ENCODE measurements around the gene SLC22A4.

The SLC22A4 gene

GRCh38 chr5:132387640-132388117, 93.5 kb downstream of the SLC22A4 start:
- H3K4me3 ChIP-seq (ENCODE audit: low read length): peak overlapping the region; percentile 17
- DNase-seq (ENCODE audit: low read depth): peak; percentile 89

GRCh38 chr5:132388244-132389050, 94.3 kb downstream of the SLC22A4 start:
- peak; percentile 52 for DNase-seq (ENCODE audit: low read depth)
- H3K36me3 ChIP-seq (ENCODE audit: control insufficient read depth, insufficient read depth, low read length, severe bottlenecking): peaks cover 3% of the 10 kb centered on the region
- H3K4me3 ChIP-seq (ENCODE audit: low read length): peak overlapping the region; percentile 17
- H3K9ac ChIP-seq (ENCODE audit: low read length): peak overlapping the region; percentile 65
- H3K27me3 ChIP-seq (replicated peaks; ENCODE audit: control insufficient read depth, insufficient read depth, low read length): no peaks in the 10 kb centered on the region
- H3K9me3 ChIP-seq (ENCODE audit: control insufficient read depth, low read length): no peaks in the 10 kb centered on the region
- H3K4me1 ChIP-seq (ENCODE audit: control insufficient read depth, insufficient read depth, low read length): peaks cover 46% of the 10 kb centered on the region

More at GRCh38 chr5:132387640-132388117, 93.5 kb downstream of the SLC22A4 start:
- no peaks in the 10 kb centered on the region for H3K36me3 ChIP-seq (ENCODE audit: control insufficient read depth, insufficient read depth, low read length, severe bottlenecking)
- peaks cover 46% of the 10 kb centered on the region for H3K4me1 ChIP-seq (ENCODE audit: control insufficient read depth, insufficient read depth, low read length)
- peak overlapping the region; percentile 65 for H3K9ac ChIP-seq (ENCODE audit: low read length)
- no peaks in the 10 kb centered on the region for H3K9me3 ChIP-seq (ENCODE audit: control insufficient read depth, low read length)
- no peaks in the 10 kb centered on the region for H3K27me3 ChIP-seq (replicated peaks; ENCODE audit: control insufficient read depth, insufficient read depth, low read length)

GRCh38 chr5:132389051-132389331, 94.8 kb downstream of the SLC22A4 start:
- H3K4me3 ChIP-seq (ENCODE audit: low read length): no peak overlapping the region
- H3K4me1 ChIP-seq (ENCODE audit: control insufficient read depth, insufficient read depth, low read length): peaks cover 46% of the 10 kb centered on the region
- peak; percentile 55 for DNase-seq (ENCODE audit: low read depth)

GRCh38 chr5:132389585-132390286, 95.5 kb downstream of the SLC22A4 start:
- Histone ChIP-seq H3K4me1 (ENCODE audit: control insufficient read depth, insufficient read depth, low read length) (peaks cover 46% of the 10 kb centered on the region), H3K4me3 (ENCODE audit: low read length) (no peak overlapping the region), H3K9ac (ENCODE audit: low read length) (peak overlapping the region; percentile 2), H3K36me3 (ENCODE audit: control insufficient read depth, insufficient read depth, low read length, severe bottlenecking) (peaks cover 16% of the 10 kb centered on the region), H3K9me3 (ENCODE audit: control insufficient read depth, low read length) (no peaks in the 10 kb centered on the region), H3K27me3 (replicated peaks; ENCODE audit: control insufficient read depth, insufficient read depth, low read length) (no peaks in the 10 kb centered on the region)
- peak; percentile 99 for DNase-seq (ENCODE audit: low read depth)

More at GRCh38 chr5:132389051-132389331, 94.8 kb downstream of the SLC22A4 start:
- Histone ChIP-seq H3K9me3 (ENCODE audit: control insufficient read depth, low read length) (no peaks in the 10 kb centered on the region), H3K36me3 (ENCODE audit: control insufficient read depth, insufficient read depth, low read length, severe bottlenecking) (peaks cover 9% of the 10 kb centered on the region), H3K27me3 (replicated peaks; ENCODE audit: control insufficient read depth, insufficient read depth, low read length) (no peaks in the 10 kb centered on the region), H3K9ac (ENCODE audit: low read length) (peak overlapping the region; percentile 65)

GRCh38 chr5:132391247-132391646, 97.1 kb downstream of the SLC22A4 start:
- H3K36me3 ChIP-seq (ENCODE audit: control insufficient read depth, insufficient read depth, low read length, severe bottlenecking): peaks cover 19% of the 10 kb centered on the region

GRCh38 chr5:132391870-132392269, 97.7 kb downstream of the SLC22A4 start:
- DNase-seq (ENCODE audit: low read depth): no peak
- Histone ChIP-seq H3K9me3 (ENCODE audit: control insufficient read depth, low read length) (no peaks in the 10 kb centered on the region), H3K4me1 (ENCODE audit: control insufficient read depth, insufficient read depth, low read length) (peaks cover 35% of the 10 kb centered on the region), H3K36me3 (ENCODE audit: control insufficient read depth, insufficient read depth, low read length, severe bottlenecking) (peaks cover 19% of the 10 kb centered on the region), H3K27me3 (replicated peaks; ENCODE audit: control insufficient read depth, insufficient read depth, low read length) (no peaks in the 10 kb centered on the region), H3K4me3 (ENCODE audit: low read length) (no peak overlapping the region), H3K9ac (ENCODE audit: low read length) (no peak overlapping the region)

More at GRCh38 chr5:132391247-132391646, 97.1 kb downstream of the SLC22A4 start:
- H3K27me3 ChIP-seq (replicated peaks; ENCODE audit: control insufficient read depth, insufficient read depth, low read length): no peaks in the 10 kb centered on the region
- no peak overlapping the region for H3K9ac ChIP-seq (ENCODE audit: low read length)
- peaks cover 38% of the 10 kb centered on the region for H3K4me1 ChIP-seq (ENCODE audit: control insufficient read depth, insufficient read depth, low read length)
- no peak for DNase-seq (ENCODE audit: low read depth)
- no peak overlapping the region for H3K4me3 ChIP-seq (ENCODE audit: low read length)
- H3K9me3 ChIP-seq (ENCODE audit: control insufficient read depth, low read length): no peaks in the 10 kb centered on the region

GRCh38 chr5:132392411-132392810, 98.2 kb downstream of the SLC22A4 start:
- Histone ChIP-seq H3K36me3 (ENCODE audit: control insufficient read depth, insufficient read depth, low read length, severe bottlenecking) (peaks cover 19% of the 10 kb centered on the region), H3K4me1 (ENCODE audit: control insufficient read depth, insufficient read depth, low read length) (peaks cover 30% of the 10 kb centered on the region), H3K9me3 (ENCODE audit: control insufficient read depth, low read length) (no peaks in the 10 kb centered on the region), H3K4me3 (ENCODE audit: low read length) (no peak overlapping the region), H3K9ac (ENCODE audit: low read length) (no peak overlapping the region), H3K27me3 (replicated peaks; ENCODE audit: control insufficient read depth, insufficient read depth, low read length) (no peaks in the 10 kb centered on the region)
- no peak for DNase-seq (ENCODE audit: low read depth)

- Histone ChIP-seq H3K9me3 (ENCODE audit: control insufficient read depth, low read length) (no peaks in the 10 kb centered on the region), H3K4me3 (ENCODE audit: low read length) (no peak overlapping the region), H3K27me3 (replicated peaks; ENCODE audit: control insufficient read depth, insufficient read depth, low read length) (no peaks in the 10 kb centered on the region), H3K9ac (ENCODE audit: low read length) (no peak overlapping the region), H3K4me1 (ENCODE audit: control insufficient read depth, insufficient read depth, low read length) (peaks cover 22% of the 10 kb centered on the region), H3K36me3 (ENCODE audit: control insufficient read depth, insufficient read depth, low read length, severe bottlenecking) (peaks cover 19% of the 10 kb centered on the region)
- DNase-seq (ENCODE audit: low read depth): no peak
Measured at GRCh38 chr5:132392978-132393825, 99.0 kb downstream of the SLC22A4 start.

Data from adipocyte (in vitro differentiated cells).